SH-SY5Y (cell line): Measurements from ENCODE around the gene ZNF507.

Experiments used
- GATA2 ChIP-seq: IDR thresholded peaks from 2 replicates; pipeline ENCODE4 v1.6.1; 2011; ENCODE audit warnings: mild to moderate bottlenecking, low read depth, low read length
- GATA3 ChIP-seq: IDR thresholded peaks from 2 replicates; pipeline ENCODE4 v1.6.1; 2011; ENCODE audit warnings: low read depth, mild to moderate bottlenecking, low read length, moderate library complexity

Gene ZNF507

GRCh38 chr19:32407004-32407992 is 61.9 kb downstream of the ZNF507 start:
- TF ChIP-seq GATA2 (no peak), GATA3 (no peak)

- TF ChIP-seq GATA3 = no peak
- no peak for TF ChIP-seq GATA2
Measured at GRCh38 chr19:32415246-32415645, 69.8 kb downstream of the ZNF507 start.

GRCh38 chr19:32415669-32416068 is 70.3 kb downstream of the ZNF507 start:
- TF ChIP-seq GATA3 (no peak), GATA2 (no peak)

- no peak for TF ChIP-seq GATA3
- TF ChIP-seq GATA2 = no peak
Measured at GRCh38 chr19:32416749-32417456, 71.5 kb downstream of the ZNF507 start.

GRCh38 chr19:32418155-32418554 is 72.7 kb downstream of the ZNF507 start:
- TF ChIP-seq GATA3 (no peak), GATA2 (no peak)

GRCh38 chr19:32421589-32422361 is 76.4 kb downstream of the ZNF507 start:
- TF ChIP-seq GATA3 (no peak), GATA2 (no peak)

GRCh38 chr19:32422435-32422834 is 77.0 kb downstream of the ZNF507 start:
- TF ChIP-seq GATA2 = no peak
- TF ChIP-seq GATA3 = no peak

GRCh38 chr19:32427536-32427935 is 82.1 kb downstream of the ZNF507 start:
- no peak for TF ChIP-seq GATA3
- TF ChIP-seq GATA2 = no peak

- TF ChIP-seq GATA2 = no peak
- TF ChIP-seq GATA3 = no peak
Measured at GRCh38 chr19:32436692-32437091, 91.3 kb downstream of the ZNF507 start.

- TF ChIP-seq GATA2 (no peak), GATA3 (no peak)
Measured at GRCh38 chr19:32437096-32437495, 91.7 kb downstream of the ZNF507 start.
